Measurements from ENCODE around the gene ANKRD53.

DNA sequence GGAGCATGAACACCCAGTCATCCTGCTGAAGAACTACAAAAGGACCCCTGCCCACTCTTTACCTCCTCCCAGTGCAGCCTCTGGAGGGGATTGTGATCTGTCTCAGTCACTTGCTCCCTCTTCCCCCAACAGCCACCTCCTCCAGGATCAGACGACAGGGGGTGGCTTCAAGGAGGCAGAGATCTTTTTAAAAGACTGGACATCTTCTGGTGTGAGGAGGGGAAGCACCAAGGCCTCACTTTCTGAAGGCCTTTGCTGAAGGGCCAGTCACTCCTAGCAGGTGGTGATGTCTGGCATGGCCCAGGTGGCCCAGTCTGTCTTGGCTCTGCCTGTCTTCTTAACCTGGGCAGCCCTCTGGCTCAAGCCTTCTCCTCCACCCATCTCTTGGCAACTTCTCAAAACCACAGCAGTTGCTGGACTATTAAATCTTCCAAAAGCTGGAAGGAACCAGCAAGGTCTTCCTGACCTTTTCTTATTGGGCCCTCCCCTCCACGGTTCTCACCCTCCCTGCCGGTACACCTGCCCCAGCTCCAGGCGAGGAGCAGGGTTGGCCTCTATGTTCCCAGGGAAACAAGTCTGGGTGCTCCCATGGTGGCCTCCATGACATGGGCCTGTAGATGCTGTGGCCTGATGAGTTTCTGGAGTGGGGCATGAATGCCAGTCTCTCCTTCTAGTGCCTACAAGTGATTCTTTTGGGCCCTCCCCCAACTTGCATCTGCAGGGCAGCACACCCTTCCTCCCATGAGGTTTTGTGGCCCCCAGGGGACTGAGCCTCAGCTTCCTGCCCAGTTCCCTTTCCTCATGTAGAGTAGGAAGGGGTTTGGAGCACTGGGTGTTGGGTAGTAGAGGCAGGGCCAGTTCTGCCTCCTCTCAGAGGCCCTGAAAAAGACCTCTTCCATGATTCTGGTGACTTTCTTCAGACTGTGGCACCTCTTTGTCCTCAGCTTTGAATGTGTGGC, 47.8 kb upstream of the ANKRD53 start:
- TF ChIP-seq, protein P1, sequence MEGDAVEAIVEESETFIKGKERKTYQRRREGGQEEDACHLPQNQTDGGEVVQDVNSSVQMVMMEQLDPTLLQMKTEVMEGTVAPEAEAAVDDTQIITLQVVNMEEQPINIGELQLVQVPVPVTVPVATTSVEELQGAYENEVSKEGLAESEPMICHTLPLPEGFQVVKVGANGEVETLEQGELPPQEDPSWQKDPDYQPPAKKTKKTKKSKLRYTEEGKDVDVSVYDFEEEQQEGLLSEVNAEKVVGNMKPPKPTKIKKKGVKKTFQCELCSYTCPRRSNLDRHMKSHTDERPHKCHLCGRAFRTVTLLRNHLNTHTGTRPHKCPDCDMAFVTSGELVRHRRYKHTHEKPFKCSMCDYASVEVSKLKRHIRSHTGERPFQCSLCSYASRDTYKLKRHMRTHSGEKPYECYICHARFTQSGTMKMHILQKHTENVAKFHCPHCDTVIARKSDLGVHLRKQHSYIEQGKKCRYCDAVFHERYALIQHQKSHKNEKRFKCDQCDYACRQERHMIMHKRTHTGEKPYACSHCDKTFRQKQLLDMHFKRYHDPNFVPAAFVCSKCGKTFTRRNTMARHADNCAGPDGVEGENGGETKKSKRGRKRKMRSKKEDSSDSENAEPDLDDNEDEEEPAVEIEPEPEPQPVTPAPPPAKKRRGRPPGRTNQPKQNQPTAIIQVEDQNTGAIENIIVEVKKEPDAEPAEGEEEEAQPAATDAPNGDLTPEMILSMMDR (IDR thresholded peaks at IDR 0.05; ENCODE audit: poor library complexity) = no peak
- no peak for TF ChIP-seq EZH2 (IDR thresholded peaks at IDR 0.05; ENCODE audit: borderline replicate concordance)
